GM19023 (cell line): Measurements from ENCODE around the gene C2orf92.
"Not testable (repeated sequence)": the region's sequence is repeated elsewhere in the genome, so short reads cannot be mapped to it uniquely, and the experiment has no call there.

Experiments used
- ATAC-seq: cut with Tn5 transposase; IDR thresholded peaks from one replicate; pipeline ENCODE4 v1.9.1; 2021; ENCODE audit warnings: mild to moderate bottlenecking, moderate library complexity; ENCODE audit not compliant: unreplicated experiment

C2orf92 gene

GRCh38 chr2:97659256-97660043, 10.1 kb upstream of the C2orf92 start:
- no peak for ATAC-seq

GRCh38 chr2:97660044-97660774, 9.3 kb upstream of the C2orf92 start:
- ATAC-seq = no peak

- ATAC-seq = no peak
These were observed 8.6 kb upstream of the C2orf92 start for GRCh38 chr2:97660775-97661389.

GRCh38 chr2:97661927-97662326, 7.6 kb upstream of the C2orf92 start:
- no peak for ATAC-seq

- ATAC-seq = no peak
These were observed 7.1 kb upstream of the C2orf92 start for GRCh38 chr2:97662386-97662894.

GRCh38 chr2:97662895-97663625, 6.5 kb upstream of the C2orf92 start:
- ATAC-seq = peak; percentile 51

- ATAC-seq = no peak
These were observed 5.9 kb upstream of the C2orf92 start for GRCh38 chr2:97663626-97663961.

- peak; percentile 82 for ATAC-seq
These were observed 5.4 kb upstream of the C2orf92 start, which contains the start of gene ACTR1B for GRCh38 chr2:97663962-97664635. Gene ACTR1B (minus strand): TSS chr2:97664044. CDS start chr2:97663890, 154 bp downstream.

GRCh38 chr2:97664636-97664970, 4.9 kb upstream of the C2orf92 start:
- no peak for ATAC-seq

GRCh38 chr2:97670471-97670870, 958 bp downstream of the C2orf92 start:
- ATAC-seq = no peak

GRCh38 chr2:97671526-97671925, 2.0 kb downstream of the C2orf92 start:
- ATAC-seq = no peak

GRCh38 chr2:97672606-97673140, 3.2 kb downstream of the C2orf92 start:
- not testable (repeated sequence) for ATAC-seq

- ATAC-seq = peak; percentile 7
These were observed 3.8 kb downstream of the C2orf92 start for GRCh38 chr2:97673182-97673914.

- ATAC-seq = peak; percentile 71
These were observed 4.4 kb downstream of the C2orf92 start for GRCh38 chr2:97673915-97674283.

- ATAC-seq = no peak
These were observed 6.1 kb downstream of the C2orf92 start for GRCh38 chr2:97675430-97676113.

GRCh38 chr2:97676620-97677019, 7.1 kb downstream of the C2orf92 start:
- no peak for ATAC-seq

- no peak for ATAC-seq
These were observed 8.0 kb downstream of the C2orf92 start for GRCh38 chr2:97677480-97677879.

GRCh38 chr2:97678298-97678697, 8.8 kb downstream of the C2orf92 start:
- no peak for ATAC-seq

GRCh38 chr2:97687235-97687634, 17.7 kb downstream of the C2orf92 start:
- not testable (repeated sequence) for ATAC-seq
